HFF-Myc (cell line): ENCODE data around the gene PRKCA.

ENCODE experiments used
- DNase-seq: peaks from one replicate; pipeline ENCODE4 v3.0.0-alpha.2; 2011; ENCODE audit warnings: low read depth; ENCODE audit errors: extremely low read depth
- H3K4me3 ChIP-seq: replicated peaks from 2 replicates; pipeline ENCODE4 v1.5.1; 2011; ENCODE audit warnings: low read depth, mild to moderate bottlenecking, control low read depth, low read length
- TF ChIP-seq, protein P1 (sequence below): IDR thresholded peaks from 2 replicates; pipeline ENCODE4 v1.5.1; 2012; ENCODE audit warnings: mild to moderate bottlenecking, low read depth, low read length, control low read depth; ENCODE audit errors: missing control alignments

Gene PRKCA

DNA sequence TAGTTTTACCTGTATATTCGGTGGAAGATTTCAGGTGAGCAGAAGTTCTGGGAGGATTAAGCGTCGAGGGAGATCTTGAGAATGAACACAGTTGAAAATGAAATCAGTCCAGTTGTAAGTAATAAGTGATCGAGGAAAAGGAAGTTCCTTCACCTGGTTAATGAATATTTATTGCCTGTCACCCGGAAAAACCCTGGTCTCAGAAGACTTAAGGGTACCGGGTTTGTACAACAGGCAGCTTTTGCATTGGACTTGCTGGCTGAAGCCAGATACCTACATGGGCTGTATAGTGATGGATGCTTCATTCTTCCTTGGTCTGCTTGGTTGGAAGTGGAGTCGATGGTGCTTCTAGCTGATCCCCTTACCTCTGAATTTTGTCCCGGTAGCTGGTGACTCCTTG lies 72.7 kb downstream of the PRKCA start:
- TF ChIP-seq, protein P1, sequence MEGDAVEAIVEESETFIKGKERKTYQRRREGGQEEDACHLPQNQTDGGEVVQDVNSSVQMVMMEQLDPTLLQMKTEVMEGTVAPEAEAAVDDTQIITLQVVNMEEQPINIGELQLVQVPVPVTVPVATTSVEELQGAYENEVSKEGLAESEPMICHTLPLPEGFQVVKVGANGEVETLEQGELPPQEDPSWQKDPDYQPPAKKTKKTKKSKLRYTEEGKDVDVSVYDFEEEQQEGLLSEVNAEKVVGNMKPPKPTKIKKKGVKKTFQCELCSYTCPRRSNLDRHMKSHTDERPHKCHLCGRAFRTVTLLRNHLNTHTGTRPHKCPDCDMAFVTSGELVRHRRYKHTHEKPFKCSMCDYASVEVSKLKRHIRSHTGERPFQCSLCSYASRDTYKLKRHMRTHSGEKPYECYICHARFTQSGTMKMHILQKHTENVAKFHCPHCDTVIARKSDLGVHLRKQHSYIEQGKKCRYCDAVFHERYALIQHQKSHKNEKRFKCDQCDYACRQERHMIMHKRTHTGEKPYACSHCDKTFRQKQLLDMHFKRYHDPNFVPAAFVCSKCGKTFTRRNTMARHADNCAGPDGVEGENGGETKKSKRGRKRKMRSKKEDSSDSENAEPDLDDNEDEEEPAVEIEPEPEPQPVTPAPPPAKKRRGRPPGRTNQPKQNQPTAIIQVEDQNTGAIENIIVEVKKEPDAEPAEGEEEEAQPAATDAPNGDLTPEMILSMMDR = no peak
- H3K4me3 ChIP-seq = no peak overlapping the region
- no peak for DNase-seq

DNA sequence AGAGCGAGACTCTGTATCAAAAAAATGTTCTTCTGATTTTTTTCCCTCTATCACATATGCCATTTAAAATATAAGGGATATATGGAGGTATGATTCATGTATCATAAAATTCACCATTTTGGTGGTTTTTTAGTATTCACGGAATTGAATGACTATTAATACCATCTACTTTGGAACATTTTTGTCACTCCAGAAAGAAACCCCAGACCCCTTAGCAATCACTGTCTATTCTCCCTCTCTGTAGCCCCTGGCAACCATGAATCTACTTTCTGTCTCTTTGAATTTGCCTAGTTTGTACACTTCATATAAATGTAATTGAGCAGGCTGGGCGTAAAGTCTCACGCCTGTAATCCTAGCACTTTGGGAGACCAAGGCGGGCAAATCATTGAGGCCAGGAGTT lies 75.9 kb downstream of the PRKCA start:
- no peak for DNase-seq
- TF ChIP-seq, protein P1 = no peak
- no peak overlapping the region for H3K4me3 ChIP-seq

DNA sequence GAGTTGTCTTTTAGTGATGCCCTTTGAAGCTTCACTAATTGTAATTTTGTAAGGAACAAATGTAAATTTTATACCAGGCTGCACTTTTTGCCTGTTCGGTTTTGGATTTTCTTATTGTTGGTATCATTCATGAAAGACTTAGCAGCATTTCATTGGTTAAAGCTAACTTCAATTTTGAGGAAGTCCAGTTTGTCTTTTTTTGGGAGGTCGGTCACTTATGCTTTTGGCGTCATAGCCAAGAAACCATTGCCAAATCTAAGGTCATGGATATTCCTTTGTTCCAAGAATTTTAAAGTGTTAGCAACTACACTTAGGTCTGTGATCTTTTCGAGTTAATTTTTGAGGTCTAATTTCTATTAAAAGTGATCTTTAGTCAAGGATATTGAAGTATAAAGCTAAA lies 77.1 kb downstream of the PRKCA start:
- DNase-seq = no peak
- no peak overlapping the region for H3K4me3 ChIP-seq
- TF ChIP-seq, protein P1 = no peak

DNA sequence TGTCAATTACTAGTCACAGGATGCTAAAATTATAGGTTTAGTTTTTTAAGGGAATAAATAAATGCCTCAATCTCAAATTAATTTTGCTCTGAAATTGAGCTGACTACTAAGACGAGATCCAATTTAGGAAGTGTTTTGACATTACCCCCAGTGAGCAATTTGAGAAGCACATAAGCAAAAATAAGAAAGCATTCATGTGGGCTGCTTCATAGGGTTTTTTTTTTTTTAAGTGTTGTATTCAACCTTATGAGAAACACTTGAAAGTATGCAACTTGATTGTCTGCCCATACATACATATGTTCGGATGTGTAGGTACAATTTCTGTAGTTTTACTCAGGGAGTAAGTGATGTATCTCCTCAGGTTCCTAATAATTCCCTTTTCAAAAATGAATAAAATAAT lies 77.6 kb downstream of the PRKCA start:
- TF ChIP-seq, protein P1 = no peak
- DNase-seq = no peak

DNA sequence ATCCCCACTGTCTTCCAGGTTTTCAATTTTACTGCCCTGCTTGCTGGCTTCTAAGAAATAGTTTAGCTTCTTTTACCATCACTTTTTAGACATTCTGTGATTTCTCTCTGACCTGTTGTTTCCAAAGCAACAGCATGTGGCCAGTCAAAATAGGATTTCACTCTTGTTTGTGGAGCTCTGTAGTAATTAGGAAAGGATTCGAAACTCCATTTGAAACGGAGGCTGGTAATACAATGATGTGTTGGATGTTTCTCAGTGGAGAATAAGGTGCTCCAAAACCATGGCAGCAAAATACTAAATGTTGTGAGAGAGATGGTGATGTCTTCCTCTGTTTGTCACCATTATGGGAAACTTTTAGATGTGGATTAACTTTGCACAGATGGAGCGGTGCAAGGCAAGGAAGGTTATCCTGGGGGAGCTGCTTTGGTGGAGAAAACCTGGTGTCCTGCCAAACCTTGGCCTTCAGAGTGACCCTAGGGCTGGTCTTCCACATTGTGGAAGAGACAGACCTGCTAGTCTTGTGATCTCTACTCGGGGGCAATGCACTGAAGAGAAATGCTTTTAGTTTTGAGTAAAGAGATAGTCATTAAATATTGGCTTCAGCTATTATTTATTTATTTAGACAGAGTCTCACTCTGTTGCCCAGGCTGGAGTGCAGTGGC lies 79.4 kb downstream of the PRKCA start:
- no peak for DNase-seq
- no peak overlapping the region for H3K4me3 ChIP-seq
- TF ChIP-seq, protein P1 = no peak

More for the DNA sequence above, 77.6 kb downstream of the PRKCA start:
- H3K4me3 ChIP-seq = no peak overlapping the region

DNA sequence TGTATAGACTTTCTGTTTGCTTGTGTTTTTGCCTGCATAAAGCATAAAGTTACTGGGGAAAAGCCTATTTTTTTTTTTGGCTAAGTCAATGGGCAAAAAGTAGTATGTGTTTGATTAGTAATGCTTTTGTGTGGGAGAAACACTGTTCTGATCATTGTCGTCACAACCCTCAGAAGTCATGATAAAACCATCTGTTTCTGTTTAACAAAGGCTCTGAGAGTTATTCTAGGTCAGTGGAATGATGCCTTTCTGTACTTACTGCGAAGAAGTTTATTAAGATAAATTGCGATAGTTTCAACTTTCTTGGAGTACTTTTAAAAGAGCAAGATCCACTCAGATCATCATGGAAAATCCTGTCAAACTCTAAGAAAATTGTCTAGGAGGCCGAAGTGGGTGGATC lies 80.9 kb downstream of the PRKCA start:
- TF ChIP-seq, protein P1 = no peak
- DNase-seq = peak; percentile 80
- no peak overlapping the region for H3K4me3 ChIP-seq
